T-helper 1 cell treated with Interleukin-12 subunit alpha and Interleukin-12 subunit beta and Interleukin-4 antibody, amounts not matched to agents 30 μg/mL and 1 μg/mL, for 36 hours (primary cell): ENCODE data around the gene DDX50.
A peak's percentile ranks its signal among the peaks of the same experiment; 100 is the strongest.
"Not testable (repeated sequence)": the region's sequence is repeated elsewhere in the genome, so short reads cannot be mapped to it uniquely, and the experiment has no call there.

Source experiments
- H3K27ac Mint-ChIP-seq: one replicate; pipeline ENCODE4 v1.8.0; 2021; ENCODE audit warnings: mild to moderate bottlenecking, mixed read lengths
- H3K27me3 Mint-ChIP-seq: one replicate; pipeline ENCODE4 v1.8.0; 2021; ENCODE audit warnings: low read depth, mixed read lengths
- H3K36me3 Mint-ChIP-seq: one replicate; pipeline ENCODE4 v1.8.0; 2021; ENCODE audit warnings: low read depth, mixed read lengths
- H3K4me1 Mint-ChIP-seq: one replicate; pipeline ENCODE4 v1.8.0; 2021; ENCODE audit warnings: low read depth, mixed read lengths
- H3K4me3 Mint-ChIP-seq: one replicate; pipeline ENCODE4 v1.8.0; 2021; ENCODE audit warnings: mild to moderate bottlenecking, moderate library complexity, mixed read lengths
- H3K9me3 Mint-ChIP-seq: one replicate; pipeline ENCODE4 v1.8.0; 2021; ENCODE audit warnings: mixed read lengths

DDX50 gene

GRCh38 chr10:68878496-68878895 lies 22.6 kb upstream of the DDX50 start:
- Mint-ChIP-seq H3K4me1 (no peaks in the 10 kb centered on the region), H3K36me3 (no peaks in the 10 kb centered on the region), H3K27me3 (peaks cover 15% of the 10 kb centered on the region), H3K27ac (no peak overlapping the region), H3K9me3 (no peaks in the 10 kb centered on the region), H3K4me3 (no peak overlapping the region)

DNA sequence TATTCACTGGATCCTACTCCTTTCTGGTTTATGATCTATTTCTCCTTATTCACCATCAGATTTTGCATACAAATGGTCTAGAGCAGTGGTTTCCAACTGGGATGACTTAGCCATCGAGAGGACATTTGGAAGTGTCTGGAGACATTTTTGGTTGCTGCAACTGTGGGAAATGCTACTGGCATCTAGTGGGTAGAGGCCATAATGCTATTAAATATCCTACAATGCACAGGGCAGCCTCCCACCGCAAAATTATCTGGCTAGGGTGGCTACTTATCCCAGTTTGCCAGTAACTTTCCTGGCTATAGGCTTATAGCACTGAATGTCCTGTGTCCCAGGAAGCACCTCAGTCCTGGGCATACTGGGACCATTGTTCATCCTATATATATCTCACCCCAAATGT lies 21.5 kb upstream of the DDX50 start:
- no peaks in the 10 kb centered on the region for H3K4me1 Mint-ChIP-seq
- no peak overlapping the region for H3K27ac Mint-ChIP-seq
- no peaks in the 10 kb centered on the region for H3K36me3 Mint-ChIP-seq
- H3K4me3 Mint-ChIP-seq: no peak overlapping the region
- H3K27me3 Mint-ChIP-seq: peaks cover 15% of the 10 kb centered on the region
- no peaks in the 10 kb centered on the region for H3K9me3 Mint-ChIP-seq

- peaks cover 15% of the 10 kb centered on the region for H3K27me3 Mint-ChIP-seq
- H3K36me3 Mint-ChIP-seq: no peaks in the 10 kb centered on the region
- no peaks in the 10 kb centered on the region for H3K9me3 Mint-ChIP-seq
- no peak overlapping the region for H3K27ac Mint-ChIP-seq
- H3K4me1 Mint-ChIP-seq: no peaks in the 10 kb centered on the region
- H3K4me3 Mint-ChIP-seq: no peak overlapping the region
Measured at GRCh38 chr10:68880181-68880580, 20.9 kb upstream of the DDX50 start.

DNA sequence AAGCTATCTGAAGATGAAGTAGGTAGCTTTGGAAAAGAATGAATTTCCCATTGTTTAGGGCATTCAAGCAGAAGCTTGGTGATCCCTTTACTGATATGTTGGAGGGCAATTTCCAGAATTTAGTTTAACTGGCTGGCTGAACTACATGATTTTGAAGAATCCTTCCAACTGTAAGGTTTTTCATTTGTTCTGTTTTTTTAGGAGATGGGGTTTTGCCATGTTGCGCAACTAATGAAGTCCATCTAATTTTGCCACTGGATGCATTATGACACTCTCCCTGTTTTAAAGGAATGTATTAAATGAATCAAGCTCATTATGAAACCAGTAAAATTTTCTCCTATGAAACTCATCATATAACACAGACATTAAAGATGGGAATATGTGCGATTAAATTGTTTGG lies 6.1 kb upstream of the DDX50 start:
- peaks cover 12% of the 10 kb centered on the region for H3K4me1 Mint-ChIP-seq
- H3K27ac Mint-ChIP-seq: no peak overlapping the region
- no peaks in the 10 kb centered on the region for H3K36me3 Mint-ChIP-seq
- no peaks in the 10 kb centered on the region for H3K9me3 Mint-ChIP-seq
- peaks cover 17% of the 10 kb centered on the region for H3K27me3 Mint-ChIP-seq
- H3K4me3 Mint-ChIP-seq: no peak overlapping the region

GRCh38 chr10:68897336-68897741 lies 3.8 kb upstream of the DDX50 start:
- H3K27me3 Mint-ChIP-seq: peaks cover 13% of the 10 kb centered on the region
- no peaks in the 10 kb centered on the region for H3K9me3 Mint-ChIP-seq
- no peak overlapping the region for H3K4me3 Mint-ChIP-seq
- H3K36me3 Mint-ChIP-seq: peaks cover 5% of the 10 kb centered on the region
- no peak overlapping the region for H3K27ac Mint-ChIP-seq
- H3K4me1 Mint-ChIP-seq: peaks cover 24% of the 10 kb centered on the region

GRCh38 chr10:68899186-68899745 lies 1.8 kb upstream of the DDX50 start:
- H3K36me3 Mint-ChIP-seq: peaks cover 13% of the 10 kb centered on the region
- no peaks in the 10 kb centered on the region for H3K9me3 Mint-ChIP-seq
- peak overlapping the region; percentile 49 for H3K27ac Mint-ChIP-seq
- H3K4me3 Mint-ChIP-seq: peak overlapping the region; percentile 5
- H3K4me1 Mint-ChIP-seq: peaks cover 34% of the 10 kb centered on the region
- H3K27me3 Mint-ChIP-seq: peaks cover 9% of the 10 kb centered on the region

DNA sequence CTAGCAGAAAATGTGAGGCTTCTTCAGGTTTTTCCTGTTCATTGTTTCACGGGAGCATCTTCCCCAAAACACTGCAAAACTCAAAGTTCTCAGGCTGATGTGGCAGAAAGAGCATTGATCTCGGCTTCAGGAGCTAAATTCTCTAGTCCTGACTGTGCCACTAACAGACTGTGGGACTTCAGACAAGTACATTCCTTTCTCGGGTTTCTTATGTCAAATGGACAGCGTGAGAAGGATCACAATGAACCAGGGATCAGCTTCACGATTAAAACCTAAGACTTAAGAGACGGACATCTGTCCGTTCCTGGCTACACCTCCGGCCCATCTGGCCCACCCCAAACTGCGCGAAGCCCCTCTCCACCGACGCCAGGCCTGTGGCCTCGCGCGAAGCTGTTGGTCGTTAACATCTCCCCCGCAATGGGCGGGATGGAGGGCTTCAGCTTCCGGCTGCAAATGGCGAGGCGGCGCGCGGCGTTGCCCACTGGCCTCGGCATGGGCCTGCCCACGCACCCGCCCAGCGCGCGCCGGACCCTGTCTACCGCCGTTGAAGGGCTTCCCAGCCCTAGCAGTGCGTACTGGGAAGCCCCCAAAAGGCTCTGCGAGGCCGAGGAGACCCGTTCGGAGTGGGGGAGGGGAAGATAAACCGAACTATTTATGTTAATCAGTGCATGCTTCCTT lies 549 bp upstream of the DDX50 start:
- H3K27ac Mint-ChIP-seq: peak overlapping the region; percentile 99
- H3K27me3 Mint-ChIP-seq: no peaks in the 10 kb centered on the region
- H3K9me3 Mint-ChIP-seq: no peaks in the 10 kb centered on the region
- H3K4me1 Mint-ChIP-seq: peaks cover 41% of the 10 kb centered on the region
- peak overlapping the region; percentile 98 for H3K4me3 Mint-ChIP-seq
- peaks cover 14% of the 10 kb centered on the region for H3K36me3 Mint-ChIP-seq

GRCh38 chr10:68902382-68902781 lies 1.3 kb downstream of the DDX50 start:
- Mint-ChIP-seq H3K4me1 (peaks cover 49% of the 10 kb centered on the region), H3K27ac (peak overlapping the region; percentile 60), H3K9me3 (no peaks in the 10 kb centered on the region), H3K27me3 (no peaks in the 10 kb centered on the region), H3K4me3 (peak overlapping the region; percentile 98), H3K36me3 (peaks cover 23% of the 10 kb centered on the region)

DNA sequence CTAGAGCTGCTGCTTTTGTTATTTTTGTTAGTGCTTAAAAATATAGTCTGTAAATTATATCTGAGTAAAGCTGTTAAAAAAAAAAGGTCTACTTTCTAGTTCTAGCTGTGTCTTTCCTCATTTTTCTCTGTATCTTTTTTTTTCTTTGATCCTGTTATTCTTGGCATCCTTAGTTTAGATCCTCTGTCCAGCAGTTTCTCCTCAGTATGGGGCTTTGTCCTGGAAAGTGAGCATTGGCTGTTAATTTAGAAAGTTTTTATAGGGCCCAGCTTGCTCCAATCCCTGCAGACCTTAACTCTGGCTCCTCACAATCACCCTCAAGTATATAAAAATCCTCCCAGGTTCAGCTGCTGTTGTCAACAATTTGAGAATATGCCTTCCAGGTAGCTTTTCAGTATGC lies 23.5 kb downstream of the DDX50 start:
- no peak overlapping the region for H3K4me3 Mint-ChIP-seq
- no peaks in the 10 kb centered on the region for H3K9me3 Mint-ChIP-seq
- peaks cover 2% of the 10 kb centered on the region for H3K4me1 Mint-ChIP-seq
- no peaks in the 10 kb centered on the region for H3K27me3 Mint-ChIP-seq
- H3K27ac Mint-ChIP-seq: no peak overlapping the region
- H3K36me3 Mint-ChIP-seq: peaks cover 21% of the 10 kb centered on the region

DNA sequence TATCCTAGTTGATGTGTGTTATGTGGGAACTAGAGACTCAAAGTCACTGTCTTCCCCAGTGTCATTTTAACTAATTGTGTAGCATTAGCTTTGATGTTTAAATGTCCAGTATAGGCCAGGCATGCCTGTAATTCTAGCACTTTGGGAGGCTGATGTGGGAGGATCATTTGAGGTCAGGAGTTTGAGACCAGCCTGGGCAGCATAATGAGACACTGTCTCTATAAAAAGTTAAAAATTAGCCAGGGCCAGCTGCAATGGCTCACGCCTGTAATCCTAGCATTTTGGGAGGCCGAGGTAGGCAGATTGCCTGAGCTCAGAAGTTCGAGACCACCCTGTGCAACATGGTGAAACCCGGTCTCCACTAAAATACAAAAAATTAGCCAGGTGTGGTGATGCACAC lies 24.4 kb downstream of the DDX50 start:
- peaks cover 23% of the 10 kb centered on the region for H3K36me3 Mint-ChIP-seq
- H3K4me1 Mint-ChIP-seq: peaks cover 2% of the 10 kb centered on the region
- no peaks in the 10 kb centered on the region for H3K27me3 Mint-ChIP-seq
- H3K27ac Mint-ChIP-seq: no peak overlapping the region
- no peaks in the 10 kb centered on the region for H3K9me3 Mint-ChIP-seq
- no peak overlapping the region for H3K4me3 Mint-ChIP-seq

DNA sequence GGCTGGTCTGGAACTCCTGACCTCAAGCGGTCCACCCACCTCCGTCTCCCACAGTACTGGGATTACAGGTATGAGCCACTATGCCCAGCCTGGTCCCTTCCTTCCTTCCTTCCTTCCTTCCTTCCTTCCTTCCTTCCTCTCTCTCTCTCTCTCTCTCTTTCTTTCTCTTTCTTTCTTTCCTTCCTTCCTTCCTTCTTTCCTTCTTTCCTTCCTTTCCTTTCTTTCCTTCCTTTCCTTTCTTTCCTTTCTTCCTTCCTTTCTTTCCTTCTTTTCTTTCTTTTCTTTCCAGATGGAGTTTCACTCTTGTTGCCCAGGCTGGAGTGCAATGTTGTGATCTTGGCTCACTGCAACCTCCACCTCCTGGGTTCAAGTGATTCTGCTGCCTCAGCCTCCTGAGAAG lies 28.0 kb downstream of the DDX50 start:
- H3K4me1 Mint-ChIP-seq, H3K27me3 Mint-ChIP-seq, H3K27ac Mint-ChIP-seq, H3K9me3 Mint-ChIP-seq, H3K4me3 Mint-ChIP-seq: not testable (repeated sequence)
- peaks cover 26% of the 10 kb centered on the region for H3K36me3 Mint-ChIP-seq

DNA sequence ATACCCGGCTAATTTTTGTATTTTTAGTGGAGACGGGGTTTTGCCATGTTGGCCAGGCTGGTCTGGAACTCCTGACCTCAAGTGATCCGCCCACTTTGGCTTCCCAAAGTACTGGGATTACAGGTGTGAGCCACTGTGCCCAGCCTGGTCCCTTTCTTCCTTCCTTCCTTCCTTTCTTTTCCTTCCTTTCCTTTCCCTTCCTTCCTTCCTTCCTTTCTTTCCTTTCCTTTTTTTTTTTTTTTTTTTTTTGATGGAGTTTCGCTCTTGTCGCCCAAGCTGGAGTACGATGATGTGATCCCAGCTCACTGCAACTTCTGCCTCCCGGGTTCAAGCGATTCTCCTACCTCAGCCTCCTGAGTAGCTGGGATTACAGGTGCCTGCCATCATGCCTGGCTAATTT lies 28.8 kb downstream of the DDX50 start:
- H3K4me1 Mint-ChIP-seq, H3K27ac Mint-ChIP-seq, H3K9me3 Mint-ChIP-seq, H3K4me3 Mint-ChIP-seq, H3K27me3 Mint-ChIP-seq: not testable (repeated sequence)
- peaks cover 21% of the 10 kb centered on the region for H3K36me3 Mint-ChIP-seq

DNA sequence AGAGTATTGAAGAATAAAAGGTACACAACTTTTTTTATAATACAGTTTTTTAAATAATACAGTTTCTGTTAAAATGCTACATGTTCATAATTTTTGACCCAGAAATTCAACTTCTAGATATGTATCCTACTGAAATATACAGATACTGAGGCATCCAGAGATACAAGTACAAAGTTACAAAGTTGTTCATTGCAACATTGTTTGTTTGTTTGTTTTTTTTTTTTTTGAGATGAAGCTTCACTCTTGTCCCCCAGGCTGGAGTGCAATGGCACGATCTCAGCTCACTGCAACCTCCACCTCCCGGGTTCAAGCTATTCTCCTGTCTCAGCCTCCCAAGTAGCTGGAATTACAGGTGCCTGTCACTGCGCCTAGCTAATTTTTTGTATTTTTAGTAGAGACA lies 31.7 kb downstream of the DDX50 start:
- not testable (repeated sequence) for H3K27me3 Mint-ChIP-seq, H3K9me3 Mint-ChIP-seq, H3K4me3 Mint-ChIP-seq, H3K27ac Mint-ChIP-seq, H3K4me1 Mint-ChIP-seq
- H3K36me3 Mint-ChIP-seq: peaks cover 30% of the 10 kb centered on the region

- Mint-ChIP-seq H3K9me3 (no peaks in the 10 kb centered on the region), H3K36me3 (peaks cover 41% of the 10 kb centered on the region), H3K27ac (no peak overlapping the region), H3K4me3 (no peak overlapping the region), H3K27me3 (no peaks in the 10 kb centered on the region), H3K4me1 (peaks cover 2% of the 10 kb centered on the region)
Measured at GRCh38 chr10:68934994-68935393, 33.9 kb downstream of the DDX50 start.

DNA sequence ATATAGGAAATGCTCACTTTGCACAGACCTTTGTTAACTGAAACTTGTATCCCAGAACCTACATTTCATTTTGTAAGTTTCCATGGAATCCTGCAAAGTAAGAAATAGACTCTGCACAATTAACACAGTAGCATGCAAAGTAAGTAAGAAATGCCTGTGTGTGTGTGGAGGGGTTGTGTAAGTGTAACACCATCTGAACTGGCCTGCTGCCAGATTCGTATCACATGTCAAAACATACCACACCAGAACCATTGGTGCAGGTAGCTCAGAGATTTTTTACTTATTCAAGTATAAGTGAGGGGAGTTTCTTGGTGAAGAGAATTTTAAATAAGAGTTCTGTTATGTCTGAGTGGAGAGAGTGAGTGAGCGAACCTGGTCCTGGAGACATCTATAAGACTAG lies 37.0 kb downstream of the DDX50 start:
- H3K4me3 Mint-ChIP-seq: no peak overlapping the region
- peaks cover 35% of the 10 kb centered on the region for H3K36me3 Mint-ChIP-seq
- H3K27me3 Mint-ChIP-seq: no peaks in the 10 kb centered on the region
- peaks cover 2% of the 10 kb centered on the region for H3K4me1 Mint-ChIP-seq
- no peaks in the 10 kb centered on the region for H3K9me3 Mint-ChIP-seq
- peak overlapping the region; percentile 2 for H3K27ac Mint-ChIP-seq

GRCh38 chr10:68938884-68939283 lies 37.8 kb downstream of the DDX50 start:
- no peaks in the 10 kb centered on the region for H3K9me3 Mint-ChIP-seq

More at GRCh38 chr10:68938884-68939283, 37.8 kb downstream of the DDX50 start:
- Mint-ChIP-seq H3K36me3 (peaks cover 35% of the 10 kb centered on the region), H3K27ac (no peak overlapping the region), H3K4me3 (no peak overlapping the region), H3K27me3 (no peaks in the 10 kb centered on the region), H3K4me1 (peaks cover 2% of the 10 kb centered on the region)
